ENCODE measurements around the gene SHOC1. TPM values are rescaled to one million over a fixed set of nuclear protein-coding genes. Genes with fewer than 3 reads are reported as not detected.
"Not testable (repeated sequence)": the region's sequence is repeated elsewhere in the genome, so short reads cannot be mapped to it uniquely, and the experiment has no call there.

SHOC1 gene
- total RNA-seq, 1 experiment from 2014 or later, result not detected

DNA sequence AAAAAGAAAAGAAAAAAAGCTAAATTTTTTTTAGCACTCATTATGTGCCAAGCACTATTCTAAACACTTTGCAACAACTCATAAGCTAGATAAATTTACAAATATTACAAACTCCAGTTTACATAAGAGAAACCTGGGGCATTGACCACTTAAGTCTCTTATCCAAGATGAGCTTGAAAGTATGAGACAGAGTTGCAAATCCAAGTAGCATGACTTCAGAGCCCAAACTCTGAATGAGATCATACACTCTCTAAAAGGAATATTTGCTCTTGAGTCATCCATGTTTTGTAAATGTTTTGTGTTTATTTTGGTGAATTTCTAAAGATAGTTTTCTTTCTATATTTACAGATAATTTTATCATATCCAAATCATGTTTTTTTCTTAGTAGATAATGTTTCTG is 4.0 kb upstream of the SHOC1 start:
- Histone ChIP-seq H3K27me3 (replicated peaks; ENCODE audit: insufficient read depth, low read depth, low read length, poor library complexity) (no peaks in the 10 kb centered on the region), H3K36me3 (ENCODE audit: insufficient read depth, low read length, poor library complexity, severe bottlenecking) (no peaks in the 10 kb centered on the region), H3K4me3 (ENCODE audit: low read depth, low read length, poor library complexity, severe bottlenecking) (no peak overlapping the region), H3K9me3 (ENCODE audit: low read depth, low read length, poor library complexity, severe bottlenecking) (no peaks in the 10 kb centered on the region), H3K27ac (ENCODE audit: low read depth, low read length, poor library complexity, severe bottlenecking) (no peak overlapping the region), H3K4me1 (ENCODE audit: insufficient read depth, low read length, poor library complexity, severe bottlenecking) (peaks cover 15% of the 10 kb centered on the region)
- intact Hi-C loops (cut with micrococcal nuclease; ENCODE audit: unreplicated experiment), result no loop called here
- ChIA-PET CTCF (no interaction called here), POLR2A (ENCODE audit: low non-redundant PET) (no interaction called here)
- DNase-seq (ENCODE audit: low spot score), result no peak
- no peak for TF ChIP-seq EZH2 (IDR thresholded peaks at IDR 0.05; ENCODE audit: borderline replicate concordance, low read depth, low read length, poor library complexity, severe bottlenecking)
- TF ChIP-seq, protein P1, sequence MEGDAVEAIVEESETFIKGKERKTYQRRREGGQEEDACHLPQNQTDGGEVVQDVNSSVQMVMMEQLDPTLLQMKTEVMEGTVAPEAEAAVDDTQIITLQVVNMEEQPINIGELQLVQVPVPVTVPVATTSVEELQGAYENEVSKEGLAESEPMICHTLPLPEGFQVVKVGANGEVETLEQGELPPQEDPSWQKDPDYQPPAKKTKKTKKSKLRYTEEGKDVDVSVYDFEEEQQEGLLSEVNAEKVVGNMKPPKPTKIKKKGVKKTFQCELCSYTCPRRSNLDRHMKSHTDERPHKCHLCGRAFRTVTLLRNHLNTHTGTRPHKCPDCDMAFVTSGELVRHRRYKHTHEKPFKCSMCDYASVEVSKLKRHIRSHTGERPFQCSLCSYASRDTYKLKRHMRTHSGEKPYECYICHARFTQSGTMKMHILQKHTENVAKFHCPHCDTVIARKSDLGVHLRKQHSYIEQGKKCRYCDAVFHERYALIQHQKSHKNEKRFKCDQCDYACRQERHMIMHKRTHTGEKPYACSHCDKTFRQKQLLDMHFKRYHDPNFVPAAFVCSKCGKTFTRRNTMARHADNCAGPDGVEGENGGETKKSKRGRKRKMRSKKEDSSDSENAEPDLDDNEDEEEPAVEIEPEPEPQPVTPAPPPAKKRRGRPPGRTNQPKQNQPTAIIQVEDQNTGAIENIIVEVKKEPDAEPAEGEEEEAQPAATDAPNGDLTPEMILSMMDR (conservative IDR thresholded peaks at IDR 0.05; ENCODE audit: low read depth, low read length), result no peak
- BruUV-seq (replicated peaks), result no TSS peak

DNA sequence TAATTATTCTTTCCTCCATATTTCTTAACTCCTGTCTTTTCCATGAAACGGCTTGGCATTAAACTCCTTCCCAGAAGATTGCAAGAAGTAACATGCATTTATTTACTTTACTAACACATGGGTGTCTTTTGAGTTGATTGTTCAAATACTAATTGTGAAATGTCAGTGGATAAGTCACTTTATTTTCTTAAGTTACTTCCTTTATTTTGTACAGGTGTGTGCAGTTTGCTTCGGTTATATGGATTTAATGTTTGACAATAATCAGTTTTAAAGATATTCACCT is 761 bp upstream of the SHOC1 start:
- H3K4me3 ChIP-seq (ENCODE audit: low read depth, low read length, poor library complexity, severe bottlenecking), result no peak overlapping the region
- intact Hi-C loops (cut with micrococcal nuclease; ENCODE audit: unreplicated experiment), result no loop called here
- CTCF ChIA-PET, result no interaction called here
- H3K36me3 ChIP-seq (ENCODE audit: insufficient read depth, low read length, poor library complexity, severe bottlenecking), result no peaks in the 10 kb centered on the region
- no peaks in the 10 kb centered on the region for H3K27me3 ChIP-seq (replicated peaks; ENCODE audit: insufficient read depth, low read depth, low read length, poor library complexity)
- no peak for DNase-seq (ENCODE audit: low spot score)
- POLR2A ChIA-PET (ENCODE audit: low non-redundant PET), result no interaction called here
- H3K9me3 ChIP-seq (ENCODE audit: low read depth, low read length, poor library complexity, severe bottlenecking), result no peaks in the 10 kb centered on the region
- TF ChIP-seq EZH2 (IDR thresholded peaks at IDR 0.05; ENCODE audit: borderline replicate concordance, low read depth, low read length, poor library complexity, severe bottlenecking), result no peak
- TF ChIP-seq, protein P1 (conservative IDR thresholded peaks at IDR 0.05; ENCODE audit: low read depth, low read length), result no peak
- peaks cover 13% of the 10 kb centered on the region for H3K4me1 ChIP-seq (ENCODE audit: insufficient read depth, low read length, poor library complexity, severe bottlenecking)
- no TSS peak for BruUV-seq (replicated peaks)
- no peak overlapping the region for H3K27ac ChIP-seq (ENCODE audit: low read depth, low read length, poor library complexity, severe bottlenecking)

DNA sequence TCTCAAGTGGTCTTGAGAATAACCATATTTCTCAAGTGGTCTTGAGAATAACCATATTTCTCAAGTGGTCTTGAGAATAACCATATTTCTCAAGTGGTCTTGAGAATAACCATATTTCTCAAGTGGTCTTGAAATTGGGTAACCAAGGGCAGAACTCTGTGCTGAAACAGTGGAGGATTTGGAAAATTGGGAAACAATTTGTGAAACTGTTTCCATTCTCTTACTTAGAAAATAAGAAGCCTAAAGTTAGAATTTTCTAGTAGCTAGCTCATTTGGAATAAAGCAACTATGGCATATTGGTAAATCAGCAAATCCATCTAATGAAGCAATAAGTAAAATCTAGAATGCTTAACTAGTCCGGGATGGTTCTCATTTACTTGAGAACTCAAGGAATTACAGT is 2.9 kb downstream of the SHOC1 start:
- H3K4me3 ChIP-seq (ENCODE audit: low read depth, low read length, poor library complexity, severe bottlenecking); DNase-seq (ENCODE audit: low spot score); H3K9me3 ChIP-seq (ENCODE audit: low read depth, low read length, poor library complexity, severe bottlenecking); H3K4me1 ChIP-seq (ENCODE audit: insufficient read depth, low read length, poor library complexity, severe bottlenecking); H3K27ac ChIP-seq (ENCODE audit: low read depth, low read length, poor library complexity, severe bottlenecking); H3K36me3 ChIP-seq (ENCODE audit: insufficient read depth, low read length, poor library complexity, severe bottlenecking); CTCF ChIA-PET; BruUV-seq (replicated peaks); POLR2A ChIA-PET (ENCODE audit: low non-redundant PET); H3K27me3 ChIP-seq (replicated peaks; ENCODE audit: insufficient read depth, low read depth, low read length, poor library complexity); intact Hi-C loops (cut with micrococcal nuclease; ENCODE audit: unreplicated experiment): not testable (repeated sequence)

DNA sequence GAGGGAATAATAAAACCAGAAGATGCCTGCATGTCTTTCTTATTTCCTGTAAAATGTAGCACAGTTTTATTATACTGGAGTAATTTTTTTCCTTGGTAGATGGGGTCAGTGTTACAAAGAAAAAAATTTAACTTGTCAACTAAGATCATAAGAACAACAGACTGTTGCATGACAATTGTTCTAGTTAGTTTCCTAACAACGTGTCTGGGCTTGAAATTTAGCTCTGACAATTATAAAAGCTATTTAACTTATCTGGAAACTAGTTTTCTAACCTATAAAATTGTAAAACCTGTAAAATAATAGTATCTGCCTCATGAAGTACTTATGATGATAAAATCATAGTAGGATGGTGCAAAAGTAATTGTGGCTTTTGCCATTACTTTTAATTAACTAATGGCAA is 4.9 kb downstream of the SHOC1 start:
- intact Hi-C loops (cut with micrococcal nuclease; ENCODE audit: unreplicated experiment), result no loop called here
- H3K27ac ChIP-seq (ENCODE audit: low read depth, low read length, poor library complexity, severe bottlenecking), result no peak overlapping the region
- POLR2A ChIA-PET (ENCODE audit: low non-redundant PET), result no interaction called here
- DNase-seq (ENCODE audit: low spot score), result no peak
- H3K4me1 ChIP-seq (ENCODE audit: insufficient read depth, low read length, poor library complexity, severe bottlenecking), result no peaks in the 10 kb centered on the region
- H3K9me3 ChIP-seq (ENCODE audit: low read depth, low read length, poor library complexity, severe bottlenecking), result peaks cover 10% of the 10 kb centered on the region
- no peak overlapping the region for H3K4me3 ChIP-seq (ENCODE audit: low read depth, low read length, poor library complexity, severe bottlenecking)
- H3K27me3 ChIP-seq (replicated peaks; ENCODE audit: insufficient read depth, low read depth, low read length, poor library complexity), result no peaks in the 10 kb centered on the region
- CTCF ChIA-PET, result no interaction called here
- no peaks in the 10 kb centered on the region for H3K36me3 ChIP-seq (ENCODE audit: insufficient read depth, low read length, poor library complexity, severe bottlenecking)
- no peak for TF ChIP-seq EZH2 (IDR thresholded peaks at IDR 0.05; ENCODE audit: borderline replicate concordance, low read depth, low read length, poor library complexity, severe bottlenecking)
- TF ChIP-seq, protein P1 (conservative IDR thresholded peaks at IDR 0.05; ENCODE audit: low read depth, low read length), result no peak
- BruUV-seq (replicated peaks), result no TSS peak

Measured in A673 (cell line).